ENCODE results near the gene MAP4K3. TPM values are rescaled to one million over a fixed set of nuclear protein-coding genes. Genes with fewer than 3 reads are reported as not detected.

Gene MAP4K3
- total RNA-seq, 1 experiment from 2014 or later: 26.6 TPM

- intact Hi-C loops (cut with micrococcal nuclease; ENCODE audit: unreplicated experiment): no loop called here
- no peak for TF ChIP-seq SIN3A (IDR thresholded peaks at IDR 0.05; ENCODE audit: borderline replicate concordance, insufficient read depth, low read depth, low read length)
- CTCF ChIA-PET: interaction anchor here (0.5 kb wide), 1 partner anchor 567 kb away, joined by 6 read pairs; no protein-coding TSS in a partner anchor
- POLR2A ChIA-PET: no interaction called here
- Histone ChIP-seq H3K9me3 (ENCODE audit: control insufficient read depth, insufficient read depth, low read depth, low read length) (no peaks in the 10 kb centered on the region), H3K27ac (ENCODE audit: low read length) (no peak overlapping the region), H3K4me1 (ENCODE audit: control insufficient read depth, insufficient read depth, low read length) (no peaks in the 10 kb centered on the region; the same call in 1 of the 2 replicates), H3K27me3 (ENCODE audit: control insufficient read depth, insufficient read depth, low read length) (no peaks in the 10 kb centered on the region), H3K36me3 (ENCODE audit: control insufficient read depth, insufficient read depth, low read length) (no peaks in the 10 kb centered on the region), H3K4me3 (ENCODE audit: low read depth in 2 of 2, low read length in 2 of 2) (no peak overlapping the region)
- in situ Hi-C loops (cut with HindIII; ENCODE audit: low pct_unique_long_range_greater_than_20kb, low sequenced_read_pairs): no loop called here
- ATAC-seq: no peak
- DNase-seq (ENCODE audit: low read depth, low spot score): no peak
- BruUV-seq (replicated peaks): no TSS peak
Measured at GRCh38 chr2:39484620-39485495, 47.8 kb upstream of the MAP4K3 start.

GRCh38 chr2:39484206-39484605, 47.1 kb upstream of the MAP4K3 start:
- TF ChIP-seq TCF7L2 (IDR thresholded peaks at IDR 0.05; ENCODE audit: low read depth, low read length): no peak
- no peak for TF ChIP-seq POLR2AphosphoS5 (IDR thresholded peaks at IDR 0.05; ENCODE audit: low read depth, low read length)
- TF ChIP-seq REST (IDR thresholded peaks at IDR 0.05; ENCODE audit: insufficient read depth in 1 of 2, low read depth in 2 of 2, low read length in 1 of 2): no peak
- no peak for TF ChIP-seq CTCF (IDR thresholded peaks at IDR 0.05)
- no peak for TF ChIP-seq SIN3A (IDR thresholded peaks at IDR 0.05; ENCODE audit: borderline replicate concordance, insufficient read depth, low read depth, low read length)
- ChIA-PET POLR2A (no interaction called here), CTCF (interaction anchor here (0.5 kb wide), 1 partner anchor 568 kb away, joined by 6 read pairs; no protein-coding TSS in a partner anchor)
- intact Hi-C loops (cut with micrococcal nuclease; ENCODE audit: unreplicated experiment) (no loop called here), in situ Hi-C loops (cut with HindIII; ENCODE audit: low pct_unique_long_range_greater_than_20kb, low sequenced_read_pairs) (no loop called here)
- Histone ChIP-seq H3K4me1 (ENCODE audit: control insufficient read depth, insufficient read depth, low read length) (no peaks in the 10 kb centered on the region; the same call in 1 of the 2 replicates), H3K27ac (ENCODE audit: low read length) (no peak overlapping the region), H3K27me3 (ENCODE audit: control insufficient read depth, insufficient read depth, low read length) (no peaks in the 10 kb centered on the region), H3K4me3 (ENCODE audit: low read depth in 2 of 2, low read length in 2 of 2) (no peak overlapping the region), H3K9me3 (ENCODE audit: control insufficient read depth, insufficient read depth, low read depth, low read length) (no peaks in the 10 kb centered on the region), H3K36me3 (ENCODE audit: control insufficient read depth, insufficient read depth, low read length) (no peaks in the 10 kb centered on the region)
- ATAC-seq: no peak
- BruUV-seq (replicated peaks): no TSS peak
- DNase-seq (ENCODE audit: low read depth, low spot score): no peak

GRCh38 chr2:39483534-39483933, 46.4 kb upstream of the MAP4K3 start:
- H3K36me3 ChIP-seq (ENCODE audit: control insufficient read depth, insufficient read depth, low read length): no peaks in the 10 kb centered on the region
- DNase-seq (ENCODE audit: low read depth, low spot score): no peak
- ChIA-PET POLR2A (no interaction called here), CTCF (no interaction called here)
- intact Hi-C loops (cut with micrococcal nuclease; ENCODE audit: unreplicated experiment): no loop called here
- no TSS peak for BruUV-seq (replicated peaks)
- no peak for ATAC-seq
- no peak overlapping the region for H3K4me3 ChIP-seq (ENCODE audit: low read depth in 2 of 2, low read length in 2 of 2)
- no peak overlapping the region for H3K27ac ChIP-seq (ENCODE audit: low read length)
- H3K9me3 ChIP-seq (ENCODE audit: control insufficient read depth, insufficient read depth, low read depth, low read length): no peaks in the 10 kb centered on the region
- in situ Hi-C loops (cut with HindIII; ENCODE audit: low pct_unique_long_range_greater_than_20kb, low sequenced_read_pairs): no loop called here
- TF ChIP-seq TCF7L2 (IDR thresholded peaks at IDR 0.05; ENCODE audit: low read depth, low read length): no peak
- no peaks in the 10 kb centered on the region; the same call in 1 of the 2 replicates for H3K4me1 ChIP-seq (ENCODE audit: control insufficient read depth, insufficient read depth, low read length)
- no peaks in the 10 kb centered on the region for H3K27me3 ChIP-seq (ENCODE audit: control insufficient read depth, insufficient read depth, low read length)

Data from Panc1 (cell line).